SH-SY5Y (cell line): ENCODE results near the gene CDK18.

Experiments
- GATA2 ChIP-seq: IDR thresholded peaks from 2 replicates; pipeline ENCODE4 v1.6.1; 2011; ENCODE audit warnings: mild to moderate bottlenecking, low read depth, low read length
- GATA3 ChIP-seq: IDR thresholded peaks from 2 replicates; pipeline ENCODE4 v1.6.1; 2011; ENCODE audit warnings: low read depth, mild to moderate bottlenecking, low read length, moderate library complexity

DNA sequence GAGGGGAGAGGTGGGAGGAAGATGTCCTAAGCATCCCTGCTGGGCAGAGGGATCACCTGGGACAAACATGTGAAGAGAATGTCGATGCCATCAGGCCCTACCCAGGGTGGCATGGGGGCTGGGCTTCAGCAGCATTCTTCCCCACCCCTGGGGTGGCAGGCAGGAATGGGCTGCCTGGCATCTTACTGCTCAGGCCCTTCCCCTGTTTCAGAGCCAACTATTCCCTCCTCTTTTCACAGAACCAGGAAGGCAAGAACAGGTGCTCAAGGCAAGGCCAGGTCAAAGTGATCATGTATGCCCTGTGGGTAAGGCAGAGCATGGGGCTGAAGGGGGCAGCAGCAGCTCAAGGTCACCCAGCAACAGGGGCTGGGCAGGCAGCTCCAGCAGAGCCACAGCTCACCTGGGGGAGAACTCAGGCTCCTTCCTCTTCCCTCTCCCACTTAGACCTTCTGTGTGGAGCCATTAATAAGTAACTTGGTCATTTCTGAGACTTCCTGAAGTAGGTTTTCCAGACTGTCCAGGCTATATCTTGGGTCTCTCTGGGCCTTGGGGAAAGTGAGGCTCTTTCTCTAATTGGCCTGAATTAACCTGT is 70.9 kb downstream of the CDK18 start:
- TF ChIP-seq GATA2, result no peak
- TF ChIP-seq GATA3, result no peak
